A673 (cell line): ENCODE results near the gene SSBP3. TPM values are rescaled to one million over a fixed set of nuclear protein-coding genes. Genes with fewer than 3 reads are reported as not detected.

Experiments used
- BruUV-seq: library from RNA; stranded (reverse); fragments of 400-500 nt; replicated peaks from 2 replicates; lab custom pipeline; 2021; lab: Mats Ljungman, UMichigan
- CTCF ChIA-PET: fragments of 300-600 bp; sonication (Branson Sonifier 250); formaldehyde crosslinking; loops from one replicate; lab custom pipeline; 2022; ENCODE audit warnings: antibody characterized with exemption; lab: Charles Lee
- POLR2A ChIA-PET: fragments of 300-600 bp; sonication (Branson Sonifier 250); formaldehyde crosslinking; loops from one replicate; lab custom pipeline; 2022; ENCODE audit warnings: antibody characterized with exemption; ENCODE audit not compliant: low non-redundant PET; lab: Charles Lee
- DNase-seq: peaks from one replicate; pipeline ENCODE4 v3.0.0-alpha.2; 2015; ENCODE audit warnings: low spot score
- H3K27ac ChIP-seq: fragments of 200-600 bp; sonication (generic); 2 replicates; pipeline ENCODE4 v1.5.1; 2016; ENCODE audit warnings: mixed run types, low read depth, mild to moderate bottlenecking, mixed read lengths, antibody characterized with exemption, low read length; ENCODE audit not compliant: poor library complexity, severe bottlenecking
- H3K27me3 ChIP-seq: fragments of 200-600 bp; sonication (generic); replicated peaks from 2 replicates; pipeline ENCODE4 v1.6.1; 2017; ENCODE audit warnings: mixed run types, low read depth, mild to moderate bottlenecking, mixed read lengths, antibody characterized with exemption, low read length; ENCODE audit not compliant: insufficient read depth, poor library complexity
- H3K36me3 ChIP-seq: fragments of 200-600 bp; sonication (generic); 2 replicates; pipeline ENCODE4 v1.6.1; 2016; ENCODE audit warnings: mixed run types, mild to moderate bottlenecking, mixed read lengths, antibody characterized with exemption, low read length; ENCODE audit not compliant: insufficient read depth, poor library complexity, severe bottlenecking
- H3K4me1 ChIP-seq: fragments of 200-600 bp; sonication (generic); 2 replicates; pipeline ENCODE4 v1.6.1; 2017; ENCODE audit warnings: mixed run types, mild to moderate bottlenecking, mixed read lengths, antibody characterized with exemption, low read length; ENCODE audit not compliant: insufficient read depth, poor library complexity, severe bottlenecking
- H3K4me3 ChIP-seq: fragments of 200-600 bp; sonication (generic); 2 replicates; pipeline ENCODE4 v1.5.1; 2016; ENCODE audit warnings: low read depth, mixed run types, mild to moderate bottlenecking, mixed read lengths, low read length; ENCODE audit not compliant: poor library complexity, severe bottlenecking
- H3K9me3 ChIP-seq: fragments of 200-600 bp; sonication (generic); 2 replicates; pipeline ENCODE4 v1.6.1; 2016; ENCODE audit warnings: mixed run types, low read depth, mild to moderate bottlenecking, mixed read lengths, antibody characterized with exemption, low read length; ENCODE audit not compliant: poor library complexity, severe bottlenecking
- CTCF ChIP-seq: fragments of 300-800, 200-600 bp; sonication (generic); conservative IDR thresholded peaks from 2 replicates; pipeline ENCODE4 v1.5.1; 2017; ENCODE audit warnings: low read depth, mild to moderate bottlenecking, antibody characterized with exemption, low read length, moderate library complexity, mixed read lengths
- EZH2 ChIP-seq: fragments of 200-600 bp; sonication (generic); IDR thresholded peaks from 2 replicates; pipeline ENCODE4 v1.6.1; 2017; ENCODE audit warnings: borderline replicate concordance, low read depth, mild to moderate bottlenecking, mixed read lengths, antibody characterized with exemption, low read length; ENCODE audit not compliant: poor library complexity, severe bottlenecking
- intact Hi-C: fragments of 100-400 bp; cut with micrococcal nuclease; formaldehyde crosslinking; loops from one replicate; pipeline ENCODE4 v1.10.0; 2022; ENCODE audit not compliant: unreplicated experiment
- total RNA-seq: library from RNA; stranded (reverse); gene quantifications from 2 replicates; pipeline ENCODE4 v1.2.3, GENCODE V29; 2021

The SSBP3 gene
- total RNA-seq, 1 experiment from 2014 or later, result 43.0 TPM

GRCh38 chr1:54400329-54400728, 5.9 kb downstream of the SSBP3 start:
- Histone ChIP-seq H3K4me1 (no peaks in the 10 kb centered on the region), H3K36me3 (peaks cover 12% of the 10 kb centered on the region), H3K27ac (no peak overlapping the region), H3K9me3 (no peaks in the 10 kb centered on the region), H3K27me3 (no peaks in the 10 kb centered on the region), H3K4me3 (no peak overlapping the region)
- no peak for DNase-seq
- no TSS peak for BruUV-seq
- TF ChIP-seq EZH2, result no peak
- no peak for TF ChIP-seq CTCF
- intact Hi-C loops, result loop anchor here (10.0 kb wide), 1 partner anchor 336 kb away; no protein-coding TSS in a partner anchor
- ChIA-PET POLR2A (interaction anchor here (0.5 kb wide), 1 partner anchor 19 kb away, joined by 3 read pairs; no protein-coding TSS in a partner anchor), CTCF (no interaction called here)

GRCh38 chr1:54399765-54400164, 6.4 kb downstream of the SSBP3 start:
- ChIA-PET POLR2A (no interaction called here), CTCF (no interaction called here)
- Histone ChIP-seq H3K36me3 (peaks cover 12% of the 10 kb centered on the region), H3K4me3 (no peak overlapping the region), H3K27ac (no peak overlapping the region), H3K27me3 (no peaks in the 10 kb centered on the region), H3K9me3 (no peaks in the 10 kb centered on the region), H3K4me1 (no peaks in the 10 kb centered on the region)
- DNase-seq, result no peak
- no TSS peak for BruUV-seq
- intact Hi-C loops, result loop anchor here (10.0 kb wide), 1 partner anchor 335 kb away; no protein-coding TSS in a partner anchor
- no peak for TF ChIP-seq EZH2
- no peak for TF ChIP-seq CTCF

GRCh38 chr1:54398963-54399528, 7.1 kb downstream of the SSBP3 start:
- no peak for DNase-seq
- Histone ChIP-seq H3K36me3 (peaks cover 12% of the 10 kb centered on the region), H3K4me1 (no peaks in the 10 kb centered on the region), H3K27ac (no peak overlapping the region), H3K9me3 (no peaks in the 10 kb centered on the region), H3K4me3 (no peak overlapping the region), H3K27me3 (no peaks in the 10 kb centered on the region)
- POLR2A ChIA-PET, result no interaction called here
- no TSS peak for BruUV-seq
- TF ChIP-seq EZH2, result no peak
- no peak for TF ChIP-seq CTCF
- CTCF ChIA-PET, result no interaction called here
- intact Hi-C loops, result no loop called here
